Pancreas (tissue), 10 donors: ENCODE measurements around the gene PTCH2. TPM values are rescaled to one million over a fixed set of nuclear protein-coding genes. Genes with fewer than 3 reads are reported as not detected.
"Not testable (repeated sequence)": the region's sequence is repeated elsewhere in the genome, so short reads cannot be mapped to it uniquely, and the experiment has no call there.

Experiments
- ATAC-seq, 4 donors: fragments of 200-7000 bp; cut with Tn5 transposase; one replicate each; pipeline versions ENCODE4 v1.8.0 to v1.9.1; 2020; ENCODE audit warnings: mild to moderate bottlenecking in 4 of 4, moderate library complexity in 4 of 4
- DNase-seq, 6 donors: peaks; one replicate each; pipeline ENCODE4 v3.0.0-alpha.2; 2020
- FAIRE-seq: peaks from 2 replicates; lab custom pipeline; 2012; peaks lifted over from hg19 to GRCh38; lab: Jason Lieb, UNC
- H3K27ac ChIP-seq, 4 donors: fragments of 200-600 bp; sonication (generic); 1 replicate in 3 of 4; 2 replicates in 1 of 4; pipeline versions ENCODE4 v1.5.0 to v1.8.0; 2020
- H3K27me3 ChIP-seq, 4 donors: fragments of 200-600 bp; one replicate each; pipeline ENCODE4 v1.8.0; 2021
- H3K36me3 ChIP-seq, 3 donors: fragments of 200-600 bp; sonication (generic) in 1 of 3; one replicate each; pipeline versions ENCODE4 v1.5.0 to v1.8.0; 2020 to 2021
- H3K4me1 ChIP-seq, 3 donors: fragments of 200-600 bp; one replicate each; pipeline ENCODE4 v1.8.0; 2021
- H3K4me3 ChIP-seq, 4 donors: fragments of 200-600 bp; sonication (generic) in 2 of 4; one replicate each; pipeline versions ENCODE4 v1.5.0 to v1.8.0; 2020 to 2021
- H3K9me3 ChIP-seq, 4 donors: fragments of 200-600 bp; one replicate each; pipeline ENCODE4 v1.8.0; 2021
- CTCF ChIP-seq, 4 donors: fragments of 200-600 bp; sonication (generic) in 3 of 4; IDR thresholded peaks; one replicate each; pipeline versions ENCODE4 v1.5.0 to v1.8.0; 2021; ENCODE audit warnings: antibody characterized with exemption in 4 of 4
- WGBS, 2 donors: extraction: QIAGEN DNeasy Blood & Tissue Kit; methylation state at CpG; one replicate each; pipeline ENCODE4 v1.1.7; 2013; 5-methylcytosine and 5-hydroxymethylcytosine counted together
- intact Hi-C, 3 donors: fragments of 100-400 bp; cut with DNase I; formaldehyde crosslinking; loops; one replicate each; pipeline versions ENCODE4 v1.11.1 to v1.14.2; 2022
- polyA plus RNA-seq, 2 donors: library from polyadenylated mRNA; stranded (reverse); fragments of 200-250 nt; gene quantifications; one replicate each; pipeline ENCODE4 v1.2.3, GENCODE V29; 2013
- total RNA-seq, 6 donors: library from RNA; stranded (reverse); fragmentation: NEBNext Ultra II Directional in 4 of 6; extraction: Animal tissue kit (Norgen Biotek cat#: 25700) in 4 of 6; gene quantifications; one replicate each; pipeline versions ENCODE4 v1.2.1 to v1.2.4, GENCODE V29; 2021 to 2023
- donor health status: healthy with polysubstance abuse.
- donor health status: DM: no; HTN: no; CAD: no; lungs with moderate emphysema.
- donor health status: DM: no; HTN: no; CAD: no.
- donor health status: control.
- donor health status: control.
- donor health status: Bipolar disorder and iron deficiency.
- donor health status: DM: yes; HTN: yes; CAD: no.
- donor health status: DM: no; HTN: no; CAD: no.
- donor health status: DM: no; HTN: no; CAD: no.
- donor health status: DM: yes; HTN: yes; CAD: no.

The PTCH2 gene
- total and polyA plus RNA-seq, 8 donors: 0.16 to 1.8 (median 0.38) TPM

DNA sequence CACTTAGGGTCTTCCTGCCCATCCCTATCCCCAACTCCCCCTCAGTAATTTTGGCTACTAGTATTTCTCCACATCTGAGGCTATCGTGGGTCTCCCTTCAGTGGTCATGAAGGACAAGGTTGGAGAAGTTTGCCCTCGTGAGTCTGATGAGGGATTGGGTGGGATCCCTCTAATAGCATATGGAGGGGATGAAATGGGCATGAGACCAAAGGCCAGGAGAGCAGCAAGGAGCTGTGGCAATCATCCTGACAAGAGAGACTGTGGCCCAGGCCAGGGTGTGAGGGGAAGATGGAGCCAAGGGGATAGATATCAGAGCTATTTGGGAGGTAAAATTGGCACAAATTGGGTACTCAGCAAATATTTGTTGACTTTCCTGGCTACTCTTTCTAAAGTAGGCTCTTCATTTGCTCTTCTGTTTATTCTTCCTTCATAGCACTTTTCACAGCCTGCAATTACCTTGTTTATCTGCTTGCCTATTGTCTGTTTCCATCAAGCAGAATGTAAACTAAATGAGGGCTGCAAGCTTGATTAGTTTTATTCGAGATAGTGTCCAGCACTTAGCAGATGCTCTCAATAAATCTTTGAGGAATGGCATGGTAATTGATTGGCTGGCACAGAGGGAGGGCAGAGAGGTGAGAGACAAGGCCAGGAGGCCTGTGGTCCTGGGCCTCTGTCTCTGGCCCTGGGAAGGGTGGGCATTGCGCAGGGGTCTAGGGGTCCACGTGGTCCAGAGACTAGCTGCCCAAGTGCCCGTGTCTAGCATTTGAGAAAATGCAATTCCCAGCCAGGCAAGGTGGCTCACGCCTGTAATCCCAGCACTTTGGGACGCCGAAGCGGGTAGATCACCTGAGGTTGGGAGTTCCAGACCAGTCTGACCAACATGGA lies 44.3 kb downstream of the PTCH2 start:
- Histone ChIP-seq H3K27ac (peak overlapping the region; percentile 87 to 95 (median 92)), H3K27me3 (no peaks in the 10 kb centered on the region), H3K9me3 (no peaks in the 10 kb centered on the region), H3K36me3 (peaks cover 0 to 7% (median 2%) of the 10 kb centered on the region in 3 donors), H3K4me1 (peaks cover 0 to 15% (median 3%) of the 10 kb centered on the region in 3 donors), H3K4me3 (no peak overlapping the region)
- FAIRE-seq (no peak), ATAC-seq (no peak), DNase-seq (peak in 4 of 6 donors; percentile 39 to 56 (median 50))
- intact Hi-C loops: loop anchor here in 1 of 3 donors (10.0 kb wide), 1 partner anchor 506 kb away; no protein-coding TSS in a partner anchor
- 78 to 83% methylated on average over 10 of the region's 10 CpGs for WGBS, 2 donors
- TF ChIP-seq CTCF (IDR thresholded peaks at IDR 0.05): no peak

GRCh38 chr1:44797886-44798285 lies 45.2 kb downstream of the PTCH2 start:
- peak in 2 of 6 donors; percentile 11 to 14 for DNase-seq
- WGBS, 2 donors: 80 to 87% methylated on average over 8 of the region's 8 CpGs

GRCh38 chr1:44792736-44793502 lies 50.1 kb downstream of the PTCH2 start:
- FAIRE-seq: no peak
- Histone ChIP-seq H3K9me3 (no peaks in the 10 kb centered on the region), H3K4me1 (no peaks in the 10 kb centered on the region), H3K36me3 (no peaks in the 10 kb centered on the region), H3K4me3 (no peak overlapping the region), H3K27ac (no peak overlapping the region), H3K27me3 (no peaks in the 10 kb centered on the region)
- intact Hi-C loops: loop anchor here in 1 of 3 donors (10.0 kb wide), 1 partner anchor 512 kb away; no protein-coding TSS in a partner anchor
- ATAC-seq: no peak
- peak in 2 of 6 donors; percentile 13 to 27 for DNase-seq
- TF ChIP-seq CTCF (IDR thresholded peaks at IDR 0.05): no peak
- 82 to 83% methylated on average over 9 of the region's 9 CpGs for WGBS, 2 donors

More at GRCh38 chr1:44797886-44798285, 45.2 kb downstream of the PTCH2 start:
- H3K4me3 ChIP-seq, H3K27ac ChIP-seq, ATAC-seq, H3K9me3 ChIP-seq, FAIRE-seq, H3K36me3 ChIP-seq, H3K27me3 ChIP-seq: not testable (repeated sequence)
- intact Hi-C loops: loop anchor here in 1 of 3 donors (10.0 kb wide), 1 partner anchor 507 kb away; no protein-coding TSS in a partner anchor
- H3K4me1 ChIP-seq: peaks cover 0 to 15% (median 3%) of the 10 kb centered on the region in 3 donors

- Histone ChIP-seq H3K4me1 (peaks cover 0 to 3% (median 0%) of the 10 kb centered on the region in 3 donors), H3K9me3 (no peaks in the 10 kb centered on the region), H3K27ac (no peak overlapping the region), H3K4me3 (no peak overlapping the region), H3K27me3 (no peaks in the 10 kb centered on the region), H3K36me3 (no peaks in the 10 kb centered on the region)
- TF ChIP-seq CTCF (IDR thresholded peaks at IDR 0.05): no peak
- peak in 1 of 6 donors; percentile 28 for DNase-seq
- peak in 1 of 4 donors; percentile 10 for ATAC-seq
- intact Hi-C loops: loop anchor here in 1 of 3 donors (10.0 kb wide), 1 partner anchor 514 kb away; no protein-coding TSS in a partner anchor
- FAIRE-seq: no peak
- WGBS, 2 donors: 35 to 50% methylated on average over 7 of the region's 7 CpGs
Observed at GRCh38 chr1:44790968-44791801, 51.9 kb downstream of the PTCH2 start.
